Measurements from ENCODE around the gene COBL.

GRCh38 chr7:51235593-51236313 is 80.9 kb downstream of the COBL start:
- no peak for TF ChIP-seq EZH2 (IDR thresholded peaks at IDR 0.05; ENCODE audit: insufficient read depth, poor library complexity, severe bottlenecking)
- TF ChIP-seq EZH2phosphoT487 (IDR thresholded peaks at IDR 0.05; ENCODE audit: insufficient read depth, low read depth), result no peak

Data from GM23248 (cell line).